ENCODE data around the gene SOWAHA.

The SOWAHA gene

GRCh38 chr5:132812123-132812765 lies 858 bp upstream of the SOWAHA start:
- peaks cover 7% of the 10 kb centered on the region for H3K4me1 ChIP-seq (ENCODE audit: control insufficient read depth, low read depth, low read length)
- no peak overlapping the region for H3K9ac ChIP-seq (ENCODE audit: low read length)
- H3K27ac ChIP-seq (ENCODE audit: low read length), result no peak overlapping the region
- peak overlapping the region; percentile 32 for H3K4me3 ChIP-seq (ENCODE audit: low read length)
- H3K36me3 ChIP-seq (ENCODE audit: control insufficient read depth, low read depth, low read length), result no peaks in the 10 kb centered on the region
- peaks cover 74% of the 10 kb centered on the region for H3K27me3 ChIP-seq (ENCODE audit: control insufficient read depth, insufficient read depth, low read length)
- no peaks in the 10 kb centered on the region for H3K9me3 ChIP-seq (ENCODE audit: control insufficient read depth, low read depth, low read length)

- Histone ChIP-seq H3K27ac (ENCODE audit: low read length) (no peak overlapping the region), H3K36me3 (ENCODE audit: control insufficient read depth, low read depth, low read length) (no peaks in the 10 kb centered on the region), H3K9me3 (ENCODE audit: control insufficient read depth, low read depth, low read length) (no peaks in the 10 kb centered on the region), H3K4me3 (ENCODE audit: low read length) (peak overlapping the region; percentile 24), H3K27me3 (ENCODE audit: control insufficient read depth, insufficient read depth, low read length) (peaks cover 70% of the 10 kb centered on the region), H3K9ac (ENCODE audit: low read length) (no peak overlapping the region), H3K4me1 (ENCODE audit: control insufficient read depth, low read depth, low read length) (peaks cover 6% of the 10 kb centered on the region)
Observed at GRCh38 chr5:132813599-132814502, 749 bp downstream of the SOWAHA start.

- Histone ChIP-seq H3K36me3 (ENCODE audit: control insufficient read depth, low read depth, low read length) (no peaks in the 10 kb centered on the region), H3K27ac (ENCODE audit: low read length) (no peak overlapping the region), H3K4me1 (ENCODE audit: control insufficient read depth, low read depth, low read length) (peaks cover 6% of the 10 kb centered on the region), H3K9ac (ENCODE audit: low read length) (no peak overlapping the region), H3K27me3 (ENCODE audit: control insufficient read depth, insufficient read depth, low read length) (peaks cover 69% of the 10 kb centered on the region), H3K4me3 (ENCODE audit: low read length) (peak overlapping the region; percentile 24), H3K9me3 (ENCODE audit: control insufficient read depth, low read depth, low read length) (no peaks in the 10 kb centered on the region)
Observed at GRCh38 chr5:132814503-132815294, 1.6 kb downstream of the SOWAHA start.

GRCh38 chr5:132815454-132815853 lies 2.4 kb downstream of the SOWAHA start:
- Histone ChIP-seq H3K36me3 (ENCODE audit: control insufficient read depth, low read depth, low read length) (no peaks in the 10 kb centered on the region), H3K27me3 (ENCODE audit: control insufficient read depth, insufficient read depth, low read length) (peaks cover 68% of the 10 kb centered on the region)

GRCh38 chr5:132816083-132816482 lies 3.0 kb downstream of the SOWAHA start:
- H3K27ac ChIP-seq (ENCODE audit: low read length), result no peak overlapping the region

More at GRCh38 chr5:132815454-132815853, 2.4 kb downstream of the SOWAHA start:
- Histone ChIP-seq H3K4me1 (ENCODE audit: control insufficient read depth, low read depth, low read length) (peaks cover 6% of the 10 kb centered on the region), H3K4me3 (ENCODE audit: low read length) (no peak overlapping the region), H3K9me3 (ENCODE audit: control insufficient read depth, low read depth, low read length) (no peaks in the 10 kb centered on the region), H3K27ac (ENCODE audit: low read length) (no peak overlapping the region), H3K9ac (ENCODE audit: low read length) (no peak overlapping the region)

GRCh38 chr5:132816554-132816953 lies 3.5 kb downstream of the SOWAHA start:
- H3K4me1 ChIP-seq (ENCODE audit: control insufficient read depth, low read depth, low read length), result peaks cover 6% of the 10 kb centered on the region
- H3K9me3 ChIP-seq (ENCODE audit: control insufficient read depth, low read depth, low read length), result no peaks in the 10 kb centered on the region
- peaks cover 66% of the 10 kb centered on the region for H3K27me3 ChIP-seq (ENCODE audit: control insufficient read depth, insufficient read depth, low read length)
- no peak overlapping the region for H3K4me3 ChIP-seq (ENCODE audit: low read length)
- H3K36me3 ChIP-seq (ENCODE audit: control insufficient read depth, low read depth, low read length), result no peaks in the 10 kb centered on the region
- no peak overlapping the region for H3K27ac ChIP-seq (ENCODE audit: low read length)
- no peak overlapping the region for H3K9ac ChIP-seq (ENCODE audit: low read length)

More at GRCh38 chr5:132816083-132816482, 3.0 kb downstream of the SOWAHA start:
- H3K4me3 ChIP-seq (ENCODE audit: low read length), result no peak overlapping the region
- peaks cover 67% of the 10 kb centered on the region for H3K27me3 ChIP-seq (ENCODE audit: control insufficient read depth, insufficient read depth, low read length)
- H3K9ac ChIP-seq (ENCODE audit: low read length), result no peak overlapping the region
- no peaks in the 10 kb centered on the region for H3K9me3 ChIP-seq (ENCODE audit: control insufficient read depth, low read depth, low read length)
- no peaks in the 10 kb centered on the region for H3K36me3 ChIP-seq (ENCODE audit: control insufficient read depth, low read depth, low read length)
- peaks cover 6% of the 10 kb centered on the region for H3K4me1 ChIP-seq (ENCODE audit: control insufficient read depth, low read depth, low read length)

GRCh38 chr5:132817011-132817410 lies 3.9 kb downstream of the SOWAHA start:
- no peak overlapping the region for H3K4me3 ChIP-seq (ENCODE audit: low read length)
- H3K36me3 ChIP-seq (ENCODE audit: control insufficient read depth, low read depth, low read length), result no peaks in the 10 kb centered on the region
- H3K27ac ChIP-seq (ENCODE audit: low read length), result no peak overlapping the region
- H3K9ac ChIP-seq (ENCODE audit: low read length), result no peak overlapping the region
- no peaks in the 10 kb centered on the region for H3K9me3 ChIP-seq (ENCODE audit: control insufficient read depth, low read depth, low read length)
- peaks cover 66% of the 10 kb centered on the region for H3K27me3 ChIP-seq (ENCODE audit: control insufficient read depth, insufficient read depth, low read length)
- peaks cover 6% of the 10 kb centered on the region for H3K4me1 ChIP-seq (ENCODE audit: control insufficient read depth, low read depth, low read length)

GRCh38 chr5:132819468-132819867 lies 6.4 kb downstream of the SOWAHA start:
- Histone ChIP-seq H3K9me3 (ENCODE audit: control insufficient read depth, low read depth, low read length) (no peaks in the 10 kb centered on the region), H3K9ac (ENCODE audit: low read length) (no peak overlapping the region), H3K4me3 (ENCODE audit: low read length) (no peak overlapping the region), H3K27ac (ENCODE audit: low read length) (no peak overlapping the region), H3K4me1 (ENCODE audit: control insufficient read depth, low read depth, low read length) (peaks cover 8% of the 10 kb centered on the region), H3K36me3 (ENCODE audit: control insufficient read depth, low read depth, low read length) (no peaks in the 10 kb centered on the region), H3K27me3 (ENCODE audit: control insufficient read depth, insufficient read depth, low read length) (peaks cover 53% of the 10 kb centered on the region)

GRCh38 chr5:132820162-132820754 lies 7.2 kb downstream of the SOWAHA start:
- H3K9me3 ChIP-seq (ENCODE audit: control insufficient read depth, low read depth, low read length), result no peaks in the 10 kb centered on the region
- no peaks in the 10 kb centered on the region for H3K36me3 ChIP-seq (ENCODE audit: control insufficient read depth, low read depth, low read length)
- H3K4me3 ChIP-seq (ENCODE audit: low read length), result no peak overlapping the region
- H3K27me3 ChIP-seq (ENCODE audit: control insufficient read depth, insufficient read depth, low read length), result peaks cover 53% of the 10 kb centered on the region
- H3K4me1 ChIP-seq (ENCODE audit: control insufficient read depth, low read depth, low read length), result peaks cover 8% of the 10 kb centered on the region
- no peak overlapping the region for H3K27ac ChIP-seq (ENCODE audit: low read length)
- no peak overlapping the region for H3K9ac ChIP-seq (ENCODE audit: low read length)

- Histone ChIP-seq H3K9ac (ENCODE audit: low read length) (no peak overlapping the region), H3K27ac (ENCODE audit: low read length) (no peak overlapping the region), H3K9me3 (ENCODE audit: control insufficient read depth, low read depth, low read length) (no peaks in the 10 kb centered on the region), H3K27me3 (ENCODE audit: control insufficient read depth, insufficient read depth, low read length) (peaks cover 53% of the 10 kb centered on the region), H3K4me3 (ENCODE audit: low read length) (no peak overlapping the region), H3K4me1 (ENCODE audit: control insufficient read depth, low read depth, low read length) (peaks cover 13% of the 10 kb centered on the region), H3K36me3 (ENCODE audit: control insufficient read depth, low read depth, low read length) (no peaks in the 10 kb centered on the region)
Observed at GRCh38 chr5:132821350-132821749, 8.2 kb downstream of the SOWAHA start.

GRCh38 chr5:132821791-132822190 lies 8.7 kb downstream of the SOWAHA start:
- no peak overlapping the region for H3K27ac ChIP-seq (ENCODE audit: low read length)
- no peak overlapping the region for H3K4me3 ChIP-seq (ENCODE audit: low read length)
- peaks cover 53% of the 10 kb centered on the region for H3K27me3 ChIP-seq (ENCODE audit: control insufficient read depth, insufficient read depth, low read length)
- H3K4me1 ChIP-seq (ENCODE audit: control insufficient read depth, low read depth, low read length), result peaks cover 14% of the 10 kb centered on the region
- H3K9me3 ChIP-seq (ENCODE audit: control insufficient read depth, low read depth, low read length), result no peaks in the 10 kb centered on the region
- H3K36me3 ChIP-seq (ENCODE audit: control insufficient read depth, low read depth, low read length), result no peaks in the 10 kb centered on the region
- no peak overlapping the region for H3K9ac ChIP-seq (ENCODE audit: low read length)
